Stimulated activated CD8-positive, alpha-beta memory T cell treated with anti-CD3 and anti-CD28 coated beads, Interleukin-15, amount 100 ng/mL, for 24 hours (primary cell): ENCODE measurements around the gene GNB1L.

Experiments
- DNase-seq: peaks from one replicate; pipeline ENCODE4 v3.0.0-alpha.2; 2020; ENCODE audit warnings: low read depth

Gene GNB1L

DNA sequence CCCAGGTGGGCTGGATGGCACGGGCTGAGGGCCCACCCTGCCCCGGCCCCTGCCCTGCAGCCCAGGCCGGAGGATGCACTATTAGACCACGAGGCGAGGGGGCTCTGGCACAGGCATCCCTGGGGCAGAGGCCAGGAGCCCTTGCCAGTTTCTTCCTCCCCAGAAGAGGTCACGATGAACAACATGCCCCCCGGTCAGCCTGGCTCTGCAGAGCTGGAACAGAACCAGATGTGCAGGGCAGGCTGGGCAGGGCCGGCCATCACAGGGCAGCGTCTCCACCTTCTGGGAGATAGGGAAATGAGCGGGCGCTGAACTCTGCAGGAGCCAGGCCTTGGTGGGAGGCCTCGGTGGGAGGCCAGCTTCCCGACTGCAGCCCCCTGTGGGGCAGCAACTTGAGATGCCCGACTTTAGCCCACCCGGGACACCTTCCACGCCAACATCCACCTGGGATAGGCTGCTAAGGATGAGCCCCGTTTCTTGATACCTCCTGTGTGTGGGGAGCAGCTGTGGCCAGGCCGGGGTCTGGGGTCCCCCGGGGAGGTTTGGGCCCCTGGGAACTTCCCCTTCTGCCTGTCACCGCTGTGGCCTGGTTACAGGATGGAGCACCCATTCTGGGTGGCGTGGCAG is 21.8 kb upstream of the GNB1L start:
- DNase-seq: no peak

DNA sequence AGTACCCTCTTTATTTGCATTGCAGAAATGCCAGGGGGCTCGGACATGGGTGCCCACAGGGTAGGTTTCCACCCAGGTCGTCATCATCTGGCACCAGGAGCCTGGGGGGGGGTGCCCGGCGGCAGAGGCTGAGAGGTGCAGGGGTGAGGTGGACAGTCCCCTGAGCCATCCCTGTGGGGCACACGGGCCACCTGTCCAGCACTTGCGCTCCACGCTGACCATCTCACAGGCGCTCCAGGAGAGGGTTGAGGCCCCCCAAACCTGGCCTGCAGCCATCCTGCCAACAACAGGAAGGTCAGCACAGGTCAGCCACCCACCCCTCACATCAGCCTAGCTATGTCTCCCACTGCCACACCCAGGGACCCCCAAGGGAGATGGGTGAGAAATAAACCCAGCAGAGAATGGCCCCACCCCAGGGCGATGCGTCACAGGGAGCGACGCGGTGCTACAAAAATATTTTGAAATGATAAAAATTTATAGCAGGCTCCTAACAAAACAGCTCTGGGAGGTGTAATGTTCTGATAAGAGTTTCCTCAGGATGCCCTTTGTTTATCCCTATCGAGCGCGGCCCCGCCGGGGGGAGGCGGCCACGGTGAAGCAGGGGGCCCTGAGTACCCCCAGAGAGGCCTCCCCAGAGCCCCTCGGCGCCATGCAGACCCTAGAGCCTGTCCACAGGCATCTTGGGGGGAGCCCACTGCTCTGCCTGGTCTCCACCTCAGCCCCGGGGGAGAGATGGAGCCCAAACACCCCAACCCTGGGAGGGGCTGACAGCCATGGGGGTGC is 21.0 kb upstream of the GNB1L start:
- no peak for DNase-seq

DNA sequence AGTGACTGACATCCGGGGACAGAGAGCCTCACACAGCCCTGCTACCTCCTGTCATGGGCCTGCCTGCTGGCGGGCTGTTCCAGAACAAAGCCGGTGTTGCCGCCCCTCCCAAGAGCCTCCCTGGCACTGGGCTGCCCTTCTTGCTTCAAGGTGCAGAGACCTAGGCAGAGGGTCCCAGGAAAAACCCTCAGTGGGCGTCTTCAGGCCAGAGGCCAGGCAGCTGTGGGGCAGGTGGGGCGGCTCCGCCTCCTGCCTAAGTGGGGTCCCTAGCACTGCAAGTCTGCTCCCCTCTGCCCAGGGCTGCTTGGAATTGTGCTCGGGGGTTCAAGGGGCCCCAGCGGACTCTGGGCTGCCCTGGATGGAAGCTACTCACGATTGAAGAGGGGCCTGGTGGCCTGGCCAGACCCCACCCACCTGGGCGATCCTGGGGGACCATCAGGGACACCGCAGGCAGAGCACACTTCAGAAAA is 20.4 kb upstream of the GNB1L start:
- DNase-seq: no peak

DNA sequence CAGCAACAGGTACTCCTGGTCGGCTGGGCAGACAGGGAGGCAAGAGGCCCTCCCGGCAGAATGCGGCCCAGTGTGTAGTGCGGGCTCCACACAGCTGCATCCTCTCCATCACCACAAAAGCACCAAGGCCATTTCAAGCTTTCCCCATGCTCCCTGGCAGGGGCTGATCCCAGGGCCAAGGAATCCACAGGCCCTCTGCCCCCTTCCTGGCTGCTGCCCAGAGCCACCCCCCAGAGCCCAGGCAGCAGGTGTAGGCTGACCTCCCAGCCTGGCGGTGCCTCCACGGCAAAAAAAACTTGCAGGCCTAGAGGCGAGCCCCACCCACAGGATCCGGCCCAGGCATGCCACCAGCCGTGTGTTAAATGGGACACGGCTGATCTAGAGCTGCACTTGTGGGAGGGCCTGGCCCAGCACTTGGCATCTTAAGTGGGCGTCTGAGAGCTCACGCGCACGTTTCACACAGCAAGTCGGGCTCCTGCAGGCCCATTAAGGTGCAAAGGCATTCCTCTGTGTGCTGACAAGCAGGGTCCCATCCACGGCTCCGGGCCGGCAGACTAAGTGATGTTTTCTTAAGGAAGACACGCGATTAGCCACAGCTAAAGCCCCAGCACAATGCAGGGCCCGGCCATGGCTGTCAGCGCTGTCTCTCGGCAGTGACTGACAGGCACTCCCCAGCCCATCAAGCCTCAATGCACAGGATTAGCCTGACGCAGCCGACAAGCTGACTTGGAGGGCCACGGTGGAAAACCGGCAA is 19.8 kb upstream of the GNB1L start:
- DNase-seq: no peak

DNA sequence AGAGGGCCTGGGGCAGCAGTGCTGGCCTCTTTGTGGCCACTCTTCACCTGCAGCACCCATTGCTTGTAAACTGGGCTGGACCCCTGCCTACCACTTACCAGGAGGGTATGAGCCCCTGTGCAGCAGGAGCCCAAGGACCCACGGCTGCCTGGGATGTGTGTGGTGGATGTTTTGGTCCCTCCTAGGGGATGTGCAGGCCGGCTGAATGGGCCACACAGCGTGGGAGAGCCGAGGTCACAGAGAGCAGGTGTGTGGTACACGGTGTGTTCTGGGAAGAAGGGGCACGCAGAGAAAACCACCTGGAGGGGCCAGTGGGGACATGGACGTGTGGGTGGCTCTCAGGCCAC is 19.3 kb upstream of the GNB1L start:
- no peak for DNase-seq

DNA sequence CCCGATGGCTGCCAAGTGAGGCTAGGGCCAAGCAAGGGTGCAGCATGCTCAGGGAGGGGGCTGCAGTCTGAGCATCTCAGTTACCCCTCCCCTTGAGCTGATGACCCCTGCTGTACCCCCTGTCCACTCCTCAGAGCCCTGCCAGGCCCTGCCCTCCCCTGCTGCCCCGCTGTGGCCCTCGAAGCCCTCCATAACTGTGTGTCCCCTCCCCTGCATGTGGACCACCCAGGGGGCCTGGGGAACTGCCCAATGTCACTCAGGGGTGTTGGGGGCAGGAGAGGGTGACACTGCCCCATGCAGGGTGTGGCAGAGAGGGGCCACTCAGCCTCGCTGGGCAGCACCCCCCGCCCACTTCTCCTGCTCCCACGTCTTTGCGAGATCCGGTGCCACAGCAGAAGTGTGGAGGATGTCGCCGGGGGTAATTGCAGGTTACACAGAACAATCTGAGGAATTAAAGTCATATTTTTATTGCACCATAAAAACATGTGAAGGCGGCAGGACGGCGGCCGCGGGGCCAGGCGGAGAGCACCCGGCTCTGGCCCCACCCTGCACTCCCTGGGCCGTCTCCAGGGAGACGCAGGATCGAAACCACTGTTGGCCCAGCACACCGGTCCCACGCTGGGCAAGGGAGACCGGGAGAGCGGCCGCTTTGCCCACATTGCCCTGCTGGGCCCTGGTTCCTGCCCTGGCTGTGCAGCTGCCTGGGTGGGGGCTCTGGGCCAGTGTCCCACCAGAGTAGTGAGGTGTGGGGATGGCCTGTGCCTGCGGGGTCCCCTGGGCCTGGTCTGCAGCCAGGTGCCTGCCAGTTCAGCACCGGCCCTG is 18.7 kb upstream of the GNB1L start:
- DNase-seq: no peak

DNA sequence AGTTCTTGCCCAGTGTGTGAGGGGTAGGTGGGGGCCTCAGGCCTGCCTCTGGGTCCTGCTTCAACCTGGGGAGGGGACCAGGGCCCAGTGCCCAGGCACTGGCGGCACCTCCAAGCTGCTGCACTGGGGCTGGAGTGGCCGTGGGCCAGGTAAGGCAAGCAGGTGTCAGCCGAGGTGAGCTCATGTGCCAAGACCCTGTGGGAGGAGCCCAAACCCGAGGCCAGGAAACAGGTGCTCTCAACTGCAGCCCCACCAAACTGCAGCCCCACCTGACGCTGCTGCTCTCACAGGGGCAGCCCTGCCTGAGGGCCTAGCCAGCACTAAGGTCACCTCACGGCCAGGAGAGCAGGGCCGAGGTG is 18.1 kb upstream of the GNB1L start:
- DNase-seq: no peak

DNA sequence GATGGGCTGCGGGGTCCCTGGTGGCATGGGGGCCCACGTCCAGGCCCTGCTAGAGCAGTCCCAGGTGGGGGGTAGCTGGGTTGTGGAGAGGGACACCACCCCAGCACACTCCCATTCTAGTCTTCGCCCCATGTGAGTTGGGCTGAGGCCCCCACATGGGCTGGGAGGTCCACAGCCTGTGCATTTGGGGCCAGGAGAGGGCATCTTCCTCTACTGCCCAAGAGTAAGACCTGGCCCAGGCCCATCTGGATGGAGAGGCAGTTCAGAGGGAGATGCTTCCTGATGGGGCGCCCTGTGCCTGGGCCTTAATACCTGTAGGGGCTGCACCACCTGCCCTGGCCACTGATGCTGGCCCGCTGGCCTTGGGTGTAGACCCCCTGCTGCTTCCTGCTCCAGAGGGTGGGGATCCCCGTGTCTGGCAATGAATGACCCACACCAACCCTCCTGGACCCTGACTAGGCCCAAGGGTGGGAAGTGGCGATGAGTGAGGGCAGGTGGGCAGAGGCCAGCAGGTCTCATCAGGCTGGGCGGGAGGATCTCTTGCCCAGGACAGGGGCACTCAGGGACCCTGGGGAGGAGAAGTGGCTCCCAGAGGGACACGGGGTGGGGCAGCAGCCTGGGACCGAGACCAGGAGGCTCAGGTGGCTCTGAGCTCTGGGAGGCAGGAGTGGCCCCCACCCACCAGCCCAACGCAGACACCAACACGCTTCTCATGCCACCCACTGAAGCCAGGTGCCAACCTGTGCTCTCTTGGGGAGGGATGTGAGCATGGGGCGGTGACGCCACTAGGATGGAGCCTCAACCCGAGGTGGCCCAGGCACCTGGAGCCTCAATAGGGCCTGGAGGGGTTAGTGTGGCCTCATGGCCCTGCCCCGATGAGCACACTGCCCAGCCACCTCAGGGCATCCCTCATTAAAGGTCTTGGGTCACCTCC is 17.4 kb upstream of the GNB1L start:
- no peak for DNase-seq

DNA sequence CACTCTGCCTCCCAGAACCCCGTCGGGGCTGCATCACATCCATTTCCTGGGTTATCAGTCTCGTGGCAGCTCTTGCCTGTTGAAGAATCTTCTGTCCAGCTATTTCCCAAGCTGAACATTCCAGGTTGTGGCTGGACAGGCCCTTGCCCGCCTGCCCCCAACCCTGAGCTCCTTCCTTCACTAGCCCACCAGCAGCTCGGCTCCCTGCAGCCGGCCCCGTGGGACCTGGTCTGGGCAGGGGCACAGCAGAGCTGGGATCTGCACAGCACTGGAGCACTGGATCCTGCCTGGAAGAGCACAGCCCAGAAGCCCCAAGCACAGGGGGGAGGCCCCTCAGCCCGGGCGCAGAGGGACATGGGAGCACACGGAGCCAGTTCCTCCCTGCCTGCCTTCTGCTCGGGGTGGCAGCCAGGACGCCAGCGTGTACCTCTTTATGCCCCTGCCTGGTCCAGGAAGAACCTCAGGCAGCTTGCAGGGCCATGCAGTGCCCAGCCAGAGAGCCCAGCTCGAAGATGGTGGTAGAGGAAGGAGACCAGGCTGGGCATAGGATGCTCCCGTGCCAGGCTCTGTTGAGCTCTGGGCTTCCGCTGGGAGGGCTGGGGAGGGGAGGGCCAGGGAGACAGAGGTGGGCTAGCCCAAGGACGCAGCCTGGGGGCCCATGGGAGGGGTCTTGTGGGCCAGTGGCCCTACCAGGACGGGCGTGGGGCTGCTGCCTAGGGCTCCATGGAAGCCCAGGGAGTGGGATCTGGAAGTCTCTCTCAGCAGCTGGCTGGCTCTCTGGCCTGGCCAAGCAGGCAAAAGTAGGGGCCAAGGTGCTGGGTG is 16.6 kb upstream of the GNB1L start:
- DNase-seq: no peak

DNA sequence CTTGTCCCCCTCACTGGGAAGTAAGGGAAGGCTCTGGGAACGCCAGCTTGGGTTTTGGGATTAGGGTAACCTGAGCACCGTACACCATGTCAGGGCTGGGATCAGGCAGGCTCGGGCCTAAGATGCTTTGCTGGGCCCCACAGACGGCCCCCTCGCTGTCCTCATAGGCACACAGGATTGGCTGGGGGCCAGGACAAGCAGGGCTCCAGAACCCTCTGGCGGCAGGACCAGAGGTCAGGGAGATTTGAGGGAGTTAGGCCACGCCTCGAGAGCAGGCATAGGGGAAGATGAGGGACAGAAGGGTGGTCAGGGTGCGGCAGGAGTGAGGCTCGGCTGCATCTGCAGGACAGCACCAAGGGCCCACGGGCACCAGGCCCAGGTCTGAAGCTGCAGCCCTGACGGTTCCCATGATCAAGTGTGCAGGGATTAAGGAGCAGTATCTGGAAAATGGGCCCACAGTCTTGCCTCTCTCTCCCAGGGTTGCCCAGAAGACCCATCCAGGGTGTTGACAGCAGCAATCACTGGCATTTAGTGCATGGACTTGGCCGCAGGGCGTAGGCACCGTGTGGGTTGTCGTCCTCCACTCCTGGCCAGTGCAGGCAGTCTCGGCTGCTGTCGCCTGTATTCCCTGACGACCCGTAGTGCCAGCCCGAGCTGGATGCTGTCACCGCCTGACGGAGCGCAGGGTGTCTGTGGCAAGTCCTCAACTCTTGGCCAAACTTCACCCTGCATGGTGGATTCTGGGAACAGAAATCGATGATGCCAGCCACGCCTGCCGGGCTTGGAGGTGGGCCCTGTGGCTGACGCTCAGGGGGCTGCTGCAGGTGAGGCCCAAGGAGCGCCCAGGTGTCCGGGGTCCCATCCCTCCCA is 15.7 kb upstream of the GNB1L start:
- no peak for DNase-seq

DNA sequence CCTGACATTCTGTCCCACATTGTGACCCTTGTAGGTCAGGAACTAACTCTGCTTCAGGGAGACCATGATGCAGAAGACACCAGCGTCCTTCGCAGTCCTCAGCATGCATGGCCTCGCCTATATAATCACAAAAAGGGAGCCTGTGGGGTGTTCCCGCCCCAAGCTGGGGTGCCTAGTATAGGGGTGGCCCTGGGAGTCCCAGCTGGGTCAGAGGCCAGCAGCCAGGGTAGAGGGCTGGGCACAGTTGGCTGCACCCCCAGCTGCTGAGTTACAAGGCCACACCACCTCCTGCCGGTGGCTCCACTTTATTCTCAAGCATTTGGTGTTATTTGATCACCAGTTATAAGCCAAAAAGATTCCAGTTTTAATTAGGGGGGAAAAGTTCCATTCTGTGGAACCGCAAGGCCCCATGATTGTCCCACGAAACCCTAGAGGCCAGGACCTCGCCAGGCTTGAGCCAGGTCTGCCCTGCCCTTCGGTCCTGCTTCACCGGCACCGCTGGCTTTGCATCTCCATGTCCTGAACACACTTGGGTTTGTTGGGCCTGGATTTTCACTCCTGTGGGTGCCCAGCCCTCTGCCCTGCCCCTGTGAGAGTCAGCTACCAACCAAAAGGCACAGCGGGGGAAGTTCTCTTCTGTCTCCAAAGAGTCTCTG is 15.0 kb upstream of the GNB1L start:
- DNase-seq: no peak

DNA sequence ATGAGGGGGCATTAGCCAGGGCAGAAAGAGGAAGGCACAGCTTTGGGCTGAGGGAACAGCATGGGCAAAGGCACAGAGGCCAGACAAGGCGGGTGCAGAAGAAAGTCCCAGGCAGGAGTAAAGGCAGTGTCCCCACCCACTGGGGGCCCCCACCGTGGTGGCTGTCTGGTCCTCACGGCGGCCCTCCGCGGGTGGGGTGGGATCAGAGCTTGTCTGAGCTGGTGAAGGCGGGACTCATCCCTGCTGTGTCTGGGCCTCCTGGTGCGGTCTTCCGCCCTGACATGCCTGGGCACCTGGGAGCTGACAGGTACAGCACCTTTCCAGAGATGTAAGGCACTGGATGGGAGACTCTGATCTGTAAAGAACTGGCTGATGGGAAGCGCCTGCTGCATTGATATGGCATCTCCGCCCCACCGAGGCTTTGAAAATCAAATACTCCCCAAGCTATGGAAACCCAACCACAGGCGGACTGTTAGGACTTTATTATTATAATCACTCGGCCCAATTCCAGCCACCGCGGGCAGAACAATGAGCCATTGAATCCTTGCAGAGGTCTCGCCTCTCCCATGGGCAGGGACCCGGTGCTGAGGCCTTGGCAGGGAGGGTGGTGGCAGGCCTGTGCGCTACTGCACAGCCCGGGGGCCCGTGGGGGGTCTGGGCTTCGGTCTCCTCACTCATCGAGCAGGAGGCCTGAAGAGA is 14.2 kb upstream of the GNB1L start:
- no peak for DNase-seq

DNA sequence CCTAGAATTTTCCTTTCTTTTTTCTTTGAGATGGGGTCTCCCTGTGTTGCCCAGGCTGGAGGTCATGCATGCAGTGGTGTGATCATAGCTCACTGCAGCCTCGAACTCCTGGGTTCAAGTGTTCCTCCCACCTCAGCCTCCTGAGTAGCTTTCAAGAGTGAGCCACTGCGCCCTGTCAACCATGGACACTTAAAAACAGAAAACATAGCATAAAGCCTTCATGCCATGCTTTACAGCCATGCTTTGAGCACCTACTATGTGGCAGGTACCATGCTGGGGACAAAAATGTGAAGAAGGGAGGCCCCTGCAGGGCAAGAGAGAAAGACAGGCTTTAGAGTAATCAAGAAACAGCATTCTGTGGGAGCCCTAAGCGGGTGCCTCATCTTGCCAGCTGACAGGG is 13.7 kb upstream of the GNB1L start:
- no peak for DNase-seq

DNA sequence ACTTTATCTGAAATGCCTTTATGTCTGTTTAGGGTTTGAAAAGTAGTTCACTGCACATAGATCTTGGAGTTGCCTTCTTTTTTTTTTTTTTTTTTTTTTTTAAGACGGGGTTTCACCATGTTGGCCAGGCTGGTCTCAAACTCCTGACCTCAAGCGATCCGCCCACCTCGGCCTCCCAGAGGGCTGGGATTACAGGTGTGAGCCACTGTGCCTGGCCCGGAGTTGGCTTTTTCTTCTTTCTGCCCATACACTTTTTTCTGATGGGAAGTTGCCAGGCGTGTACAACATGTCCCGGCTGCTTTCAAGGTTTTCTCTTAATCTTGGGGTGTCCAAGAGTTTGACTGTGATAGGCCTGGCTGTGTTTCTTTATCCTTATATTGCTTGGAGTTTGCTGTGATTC is 12.9 kb upstream of the GNB1L start:
- DNase-seq: no peak

DNA sequence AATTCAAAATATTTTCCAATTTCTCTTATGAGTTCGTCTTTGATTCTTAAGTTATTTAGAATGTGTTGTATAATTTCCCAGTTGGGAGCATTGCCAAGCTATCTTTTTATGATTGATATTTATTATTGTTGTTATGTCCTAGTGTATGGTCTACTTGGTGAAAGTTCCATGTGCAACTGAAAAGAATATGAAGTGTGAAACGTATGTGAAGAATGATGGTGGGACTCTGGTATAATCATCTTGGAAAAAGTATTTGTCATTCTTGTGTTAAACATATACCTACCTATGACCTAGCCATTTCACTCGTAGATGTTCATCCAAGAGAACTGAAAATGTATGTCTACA is 12.0 kb upstream of the GNB1L start:
- no peak for DNase-seq

DNA sequence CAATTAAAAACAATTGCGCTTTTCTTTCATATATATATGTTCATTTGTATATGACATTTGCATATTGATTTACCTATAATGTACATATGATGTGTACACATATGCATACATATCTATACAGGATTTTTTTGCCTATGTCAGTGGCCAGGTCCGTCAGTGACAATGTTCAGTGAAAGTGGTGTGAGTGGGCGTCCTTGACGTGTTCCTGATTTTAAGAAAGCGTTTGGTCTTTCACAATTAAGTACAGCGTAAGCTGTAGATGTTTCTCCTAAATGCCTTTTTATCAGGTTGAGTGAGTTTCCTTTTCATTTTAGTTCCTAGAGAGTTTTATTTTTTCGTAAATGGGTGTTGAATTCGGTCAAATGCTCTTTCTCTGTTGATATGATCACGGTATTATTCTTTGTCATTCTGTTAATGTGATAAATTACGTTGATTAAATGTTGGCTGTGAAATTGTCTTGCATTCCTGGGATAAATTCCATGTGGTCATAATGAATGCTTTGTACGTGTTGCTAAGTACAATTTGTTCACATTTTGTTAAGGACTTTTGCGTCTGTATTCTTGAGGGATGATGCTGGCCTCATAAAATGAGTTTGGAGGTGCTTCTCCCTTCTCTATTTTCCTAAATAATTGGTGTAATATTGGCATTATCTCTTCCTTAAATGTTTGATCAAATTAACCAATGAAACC is 10.6 kb upstream of the GNB1L start:
- no peak for DNase-seq

DNA sequence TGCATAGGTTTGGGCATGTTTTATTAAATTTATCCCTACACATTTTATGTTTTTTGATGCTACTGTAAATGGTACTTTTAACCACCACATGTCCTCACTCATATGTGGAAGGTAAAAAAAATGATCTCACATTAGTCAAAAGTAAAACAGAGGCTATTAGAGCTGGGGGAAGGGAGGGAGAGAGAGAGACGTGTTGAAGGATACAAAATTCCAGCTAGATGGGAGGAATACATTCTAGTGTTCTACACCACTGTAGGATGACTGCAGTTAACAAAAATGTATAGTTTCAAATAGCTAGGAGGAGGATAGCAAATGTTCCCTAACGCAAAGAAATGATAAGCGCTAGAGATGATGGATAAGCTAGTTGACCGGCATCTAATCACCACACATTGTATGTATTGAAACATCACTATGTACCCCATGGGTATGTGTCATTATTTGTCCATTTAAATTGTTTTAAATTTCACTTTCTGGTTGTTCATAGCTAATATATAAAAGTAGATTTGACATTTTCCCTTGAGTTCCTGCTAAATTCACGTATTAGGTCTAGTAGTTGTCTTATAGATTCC is 9.9 kb upstream of the GNB1L start:
- DNase-seq: no peak
